Neural progenitor cell (in vitro differentiated cells): Measurements from ENCODE around the gene CXCL9. TPM values are rescaled to one million over a fixed set of nuclear protein-coding genes. Genes with fewer than 3 reads are reported as not detected.
A peak's percentile ranks its signal among the peaks of the same experiment; 100 is the strongest.

Source experiments
- DNase-seq: peaks from one replicate; pipeline ENCODE4 v3.0.0-alpha.2; 2016; ENCODE audit warnings: low spot score
- H2AFZ ChIP-seq: fragments of 200-600 bp; sonication (generic); replicated peaks from 2 replicates; pipeline ENCODE4 v1.6.1; 2016; ENCODE audit warnings: antibody characterized with exemption
- H3F3A ChIP-seq: fragments of 200-600 bp; sonication (generic); 2 replicates; pipeline ENCODE4 v1.6.1; 2016; ENCODE audit warnings: antibody characterized with exemption, low read depth
- H3K27ac ChIP-seq: fragments of 200-600 bp; sonication (generic); 2 replicates; pipeline ENCODE4 v1.5.1; 2016; ENCODE audit warnings: mild to moderate bottlenecking
- H3K27me3 ChIP-seq: fragments of 200-600 bp; sonication (generic); 2 replicates; pipeline ENCODE4 v1.6.1; 2016; ENCODE audit warnings: mild to moderate bottlenecking, moderate library complexity
- H3K36me3 ChIP-seq: fragments of 200-600 bp; sonication (generic); 2 replicates; pipeline ENCODE4 v1.5.1; 2016
- H3K4me1 ChIP-seq: fragments of 200-600 bp; sonication (generic); 2 replicates; pipeline ENCODE4 v1.6.1; 2016; ENCODE audit warnings: mixed run types
- H3K4me2 ChIP-seq: fragments of 200-600 bp; sonication (generic); 2 replicates; pipeline ENCODE4 v1.6.1; 2016
- H3K4me3 ChIP-seq: fragments of 200-600 bp; sonication (generic); 2 replicates; pipeline ENCODE4 v1.5.1; 2016
- H3K79me2 ChIP-seq: fragments of 200-600 bp; sonication (generic); 2 replicates; pipeline ENCODE4 v1.6.1; 2016; ENCODE audit warnings: low read depth
- H3K9ac ChIP-seq: fragments of 200-600 bp; sonication (generic); 2 replicates; pipeline ENCODE4 v1.6.1; 2016
- H3K9me3 ChIP-seq: fragments of 200-600 bp; sonication (generic); 2 replicates; pipeline ENCODE4 v1.5.1; 2016; ENCODE audit warnings: low read depth
- H4K20me1 ChIP-seq: fragments of 200-600 bp; sonication (generic); 2 replicates; pipeline ENCODE4 v1.6.1; 2016; ENCODE audit warnings: low read depth
- H3K27ac Mint-ChIP-seq: 3 replicates; pipeline ENCODE4 v1.8.0; 2021; ENCODE audit warnings: mixed read lengths
- H3K27me3 Mint-ChIP-seq: 2 replicates; pipeline ENCODE4 v1.8.0; 2022; ENCODE audit warnings: low read depth, mild to moderate bottlenecking, inconsistent platforms, moderate library complexity, mixed read lengths; ENCODE audit not compliant: insufficient read depth
- H3K36me3 Mint-ChIP-seq: 3 replicates; pipeline ENCODE4 v1.8.0; 2021; ENCODE audit warnings: mixed read lengths
- H3K4me1 Mint-ChIP-seq: 3 replicates; pipeline ENCODE4 v1.8.0; 2021; ENCODE audit warnings: mixed read lengths
- H3K4me3 Mint-ChIP-seq: 3 replicates; pipeline ENCODE4 v1.8.0; 2021; ENCODE audit warnings: mild to moderate bottlenecking, moderate library complexity, mixed read lengths
- H3K9me3 Mint-ChIP-seq: 3 replicates; pipeline ENCODE4 v1.8.0; 2020; ENCODE audit warnings: mixed read lengths
- CTCF ChIP-seq: fragments of 200-600 bp; sonication (generic); IDR thresholded peaks from 2 replicates; pipeline ENCODE4 v1.5.1; 2017; ENCODE audit warnings: antibody characterized with exemption, mild to moderate bottlenecking
- EZH2 ChIP-seq: fragments of 200-600 bp; sonication (generic); IDR thresholded peaks from 2 replicates; pipeline ENCODE4 v1.6.1; 2017; ENCODE audit warnings: antibody characterized with exemption, mild to moderate bottlenecking, moderate library complexity
- EZH2phosphoT487 ChIP-seq: fragments of 200-600 bp; sonication (generic); IDR thresholded peaks from 2 replicates; pipeline ENCODE4 v1.6.1; 2017; ENCODE audit warnings: antibody characterized with exemption
- total RNA-seq: library from RNA; depleted of rRNA; stranded (reverse); fragments of >200 nt; gene quantifications from 2 replicates; pipeline ENCODE4 v1.2.3, GENCODE V29; 2015; ENCODE audit warnings: low replicate concordance

CXCL9 gene
- total RNA-seq, 1 donor from 2014 or later, result not detected

- no peaks in the 10 kb centered on the region for H3F3A ChIP-seq
- no peaks in the 10 kb centered on the region for H3K27me3 ChIP-seq
- no peaks in the 10 kb centered on the region for H3K36me3 Mint-ChIP-seq
- H3K4me2 ChIP-seq, result no peak overlapping the region
- no peak overlapping the region for H3K4me3 ChIP-seq
- H3K9me3 ChIP-seq, result no peaks in the 10 kb centered on the region
- peak overlapping the region; percentile 42 for H2AFZ ChIP-seq
- no peaks in the 10 kb centered on the region for H3K9me3 Mint-ChIP-seq
- H4K20me1 ChIP-seq, result no peaks in the 10 kb centered on the region
- no peak overlapping the region for H3K27ac ChIP-seq
- H3K4me1 Mint-ChIP-seq, result no peaks in the 10 kb centered on the region
- H3K79me2 ChIP-seq, result no peaks in the 10 kb centered on the region
- no peaks in the 10 kb centered on the region for H3K4me1 ChIP-seq
- DNase-seq, result no peak
- no peak overlapping the region for H3K27ac Mint-ChIP-seq
- H3K9ac ChIP-seq, result no peak overlapping the region
- no peaks in the 10 kb centered on the region for H3K27me3 Mint-ChIP-seq
- H3K4me3 Mint-ChIP-seq, result no peak overlapping the region
- no peaks in the 10 kb centered on the region for H3K36me3 ChIP-seq
- TF ChIP-seq EZH2phosphoT487 (no peak), EZH2 (no peak), CTCF (no peak)
Measured at GRCh38 chr4:76003035-76003434, 4.3 kb downstream of the CXCL9 start.

- H3K36me3 ChIP-seq, result no peaks in the 10 kb centered on the region
- no peak for TF ChIP-seq EZH2phosphoT487
- TF ChIP-seq CTCF, result no peak
- no peak for TF ChIP-seq EZH2
- Mint-ChIP-seq H3K9me3 (no peaks in the 10 kb centered on the region), H3K4me1 (no peaks in the 10 kb centered on the region), H3K4me3 (no peak overlapping the region), H3K36me3 (no peaks in the 10 kb centered on the region), H3K27ac (no peak overlapping the region), H3K27me3 (no peaks in the 10 kb centered on the region)
- H3K4me1 ChIP-seq, result no peaks in the 10 kb centered on the region
- H3K4me2 ChIP-seq, result no peak overlapping the region
- no peaks in the 10 kb centered on the region for H3F3A ChIP-seq
- H4K20me1 ChIP-seq, result no peaks in the 10 kb centered on the region
- H3K79me2 ChIP-seq, result no peaks in the 10 kb centered on the region
- no peak for DNase-seq
- H3K9ac ChIP-seq, result no peak overlapping the region
- no peak overlapping the region for H2AFZ ChIP-seq
- H3K27me3 ChIP-seq, result no peaks in the 10 kb centered on the region
- no peaks in the 10 kb centered on the region for H3K9me3 ChIP-seq
- H3K4me3 ChIP-seq, result no peak overlapping the region
- H3K27ac ChIP-seq, result no peak overlapping the region
Measured at GRCh38 chr4:76002176-76002575, 5.1 kb downstream of the CXCL9 start.

- H3K79me2 ChIP-seq, result no peaks in the 10 kb centered on the region
- no peak for TF ChIP-seq CTCF
- no peak for TF ChIP-seq EZH2phosphoT487
- TF ChIP-seq EZH2, result no peak
- H3K27ac ChIP-seq, result no peak overlapping the region
- DNase-seq, result no peak
- H3K4me3 ChIP-seq, result no peak overlapping the region
- no peak overlapping the region for H2AFZ ChIP-seq
- no peaks in the 10 kb centered on the region for H3K27me3 ChIP-seq
- no peaks in the 10 kb centered on the region for H3F3A ChIP-seq
- H3K4me3 Mint-ChIP-seq, result no peak overlapping the region
- H3K4me2 ChIP-seq, result no peak overlapping the region
- no peak overlapping the region for H3K9ac ChIP-seq
- H3K9me3 Mint-ChIP-seq, result no peaks in the 10 kb centered on the region
- H3K9me3 ChIP-seq, result no peaks in the 10 kb centered on the region
- no peaks in the 10 kb centered on the region for H3K4me1 ChIP-seq
- no peaks in the 10 kb centered on the region for H3K27me3 Mint-ChIP-seq
- H4K20me1 ChIP-seq, result no peaks in the 10 kb centered on the region
- no peak overlapping the region for H3K27ac Mint-ChIP-seq
- H3K36me3 Mint-ChIP-seq, result no peaks in the 10 kb centered on the region
- no peaks in the 10 kb centered on the region for H3K36me3 ChIP-seq
- H3K4me1 Mint-ChIP-seq, result no peaks in the 10 kb centered on the region
Measured at GRCh38 chr4:76001700-76002099, 5.6 kb downstream of the CXCL9 start.
